ENCODE results near the gene CTSF.

DNA sequence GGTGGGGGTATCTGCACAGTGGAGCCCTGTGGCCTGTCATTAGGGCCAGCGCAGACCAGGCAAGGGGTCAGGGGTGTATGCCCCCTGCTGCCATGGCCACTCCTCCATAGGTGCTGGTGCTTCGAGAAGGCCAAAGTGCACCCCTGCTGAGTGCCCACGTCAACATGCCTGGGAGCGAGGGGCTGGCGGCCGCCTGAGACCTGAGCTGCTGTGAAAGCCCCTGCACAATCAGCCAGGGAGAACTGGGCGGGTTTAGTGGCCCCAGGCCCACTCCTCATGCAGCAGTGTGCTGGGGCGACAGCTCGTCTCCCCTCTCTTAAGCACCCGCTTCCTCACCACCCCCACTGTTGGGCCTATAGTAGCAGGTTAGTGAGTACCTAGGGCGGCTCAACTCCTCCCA, 36.6 kb downstream of the CTSF start:
- TF ChIP-seq, protein P1, sequence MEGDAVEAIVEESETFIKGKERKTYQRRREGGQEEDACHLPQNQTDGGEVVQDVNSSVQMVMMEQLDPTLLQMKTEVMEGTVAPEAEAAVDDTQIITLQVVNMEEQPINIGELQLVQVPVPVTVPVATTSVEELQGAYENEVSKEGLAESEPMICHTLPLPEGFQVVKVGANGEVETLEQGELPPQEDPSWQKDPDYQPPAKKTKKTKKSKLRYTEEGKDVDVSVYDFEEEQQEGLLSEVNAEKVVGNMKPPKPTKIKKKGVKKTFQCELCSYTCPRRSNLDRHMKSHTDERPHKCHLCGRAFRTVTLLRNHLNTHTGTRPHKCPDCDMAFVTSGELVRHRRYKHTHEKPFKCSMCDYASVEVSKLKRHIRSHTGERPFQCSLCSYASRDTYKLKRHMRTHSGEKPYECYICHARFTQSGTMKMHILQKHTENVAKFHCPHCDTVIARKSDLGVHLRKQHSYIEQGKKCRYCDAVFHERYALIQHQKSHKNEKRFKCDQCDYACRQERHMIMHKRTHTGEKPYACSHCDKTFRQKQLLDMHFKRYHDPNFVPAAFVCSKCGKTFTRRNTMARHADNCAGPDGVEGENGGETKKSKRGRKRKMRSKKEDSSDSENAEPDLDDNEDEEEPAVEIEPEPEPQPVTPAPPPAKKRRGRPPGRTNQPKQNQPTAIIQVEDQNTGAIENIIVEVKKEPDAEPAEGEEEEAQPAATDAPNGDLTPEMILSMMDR (IDR thresholded peaks at IDR 0.05), result no peak
- TF ChIP-seq POLR2AphosphoS5 (IDR thresholded peaks at IDR 0.05; ENCODE audit: low read depth, low read length), result no peak
- TF ChIP-seq SIN3A (IDR thresholded peaks at IDR 0.05; ENCODE audit: borderline replicate concordance, insufficient read depth, low read depth, low read length), result no peak

Measured in Panc1 (cell line).